ENCODE measurements around the gene RTN1.
"Not testable (repeated sequence)": the region's sequence is repeated elsewhere in the genome, so short reads cannot be mapped to it uniquely, and the experiment has no call there.

The RTN1 gene

GRCh38 chr14:59699442-59699841 is 171.1 kb downstream of the RTN1 start:
- DNase-seq (ENCODE audit: low read depth), result no peak

- DNase-seq (ENCODE audit: low read depth), result no peak
Observed at GRCh38 chr14:59698793-59699192, 171.8 kb downstream of the RTN1 start.

GRCh38 chr14:59695198-59695597 is 175.4 kb downstream of the RTN1 start:
- no peak for DNase-seq (ENCODE audit: low read depth)

GRCh38 chr14:59691266-59691665 is 179.3 kb downstream of the RTN1 start:
- DNase-seq (ENCODE audit: low read depth), result no peak

GRCh38 chr14:59690426-59690825 is 180.2 kb downstream of the RTN1 start:
- no peak for DNase-seq (ENCODE audit: low read depth)

GRCh38 chr14:59688224-59689170 is 182.1 kb downstream of the RTN1 start:
- DNase-seq (ENCODE audit: low read depth), result no peak

GRCh38 chr14:59687663-59688062 is 182.9 kb downstream of the RTN1 start:
- no peak for DNase-seq (ENCODE audit: low read depth)

GRCh38 chr14:59679872-59680271 is 190.7 kb downstream of the RTN1 start:
- no peak for DNase-seq (ENCODE audit: low read depth)

GRCh38 chr14:59678352-59678751 is 192.2 kb downstream of the RTN1 start:
- DNase-seq (ENCODE audit: low read depth), result no peak

GRCh38 chr14:59677771-59678231 is 192.8 kb downstream of the RTN1 start:
- DNase-seq (ENCODE audit: low read depth), result no peak

- no peak for DNase-seq (ENCODE audit: low read depth)
Observed at GRCh38 chr14:59675394-59675793, 195.2 kb downstream of the RTN1 start.

GRCh38 chr14:59664741-59665140 is 205.8 kb downstream of the RTN1 start:
- no peak for DNase-seq (ENCODE audit: low read depth)

GRCh38 chr14:59657769-59658168 is 212.8 kb downstream of the RTN1 start:
- no peak for DNase-seq (ENCODE audit: low read depth)

GRCh38 chr14:59656473-59656872 is 214.1 kb downstream of the RTN1 start:
- DNase-seq (ENCODE audit: low read depth), result no peak

GRCh38 chr14:59654131-59654530 is 216.4 kb downstream of the RTN1 start:
- DNase-seq (ENCODE audit: low read depth), result not testable (repeated sequence)

- DNase-seq (ENCODE audit: low read depth), result not testable (repeated sequence)
Observed at GRCh38 chr14:59646832-59647231, 223.7 kb downstream of the RTN1 start.

GRCh38 chr14:59638885-59639284 is 231.7 kb downstream of the RTN1 start:
- no peak for DNase-seq (ENCODE audit: low read depth)

- DNase-seq (ENCODE audit: low read depth), result no peak
Observed at GRCh38 chr14:59634617-59635016, 236.0 kb downstream of the RTN1 start.

- DNase-seq (ENCODE audit: low read depth), result no peak
Observed at GRCh38 chr14:59633486-59633885, 237.1 kb downstream of the RTN1 start.

- DNase-seq (ENCODE audit: low read depth), result no peak
Observed at GRCh38 chr14:59632381-59632780, 238.2 kb downstream of the RTN1 start.

- no peak for DNase-seq (ENCODE audit: low read depth)
Observed at GRCh38 chr14:59631237-59631636, 239.3 kb downstream of the RTN1 start.

- DNase-seq (ENCODE audit: low read depth), result no peak
Observed at GRCh38 chr14:59630288-59630963, 240.2 kb downstream of the RTN1 start.

Data from T-helper 22 cell (primary cell).